Smooth muscle cell (in vitro differentiated cells): ENCODE measurements around the gene KLHL11. TPM values are rescaled to one million over a fixed set of nuclear protein-coding genes. Genes with fewer than 3 reads are reported as not detected.

ENCODE experiments used
- DNase-seq: peaks from one replicate; lab custom pipeline; 2025; ENCODE audit not compliant: unreplicated experiment; lab: John Stamatoyannopoulos, UW
- H2AFZ ChIP-seq: fragments of 200-600 bp; sonication (generic); 2 replicates; pipeline ENCODE4 v1.6.0; 2016; ENCODE audit warnings: antibody characterized with exemption, low read depth, mild to moderate bottlenecking
- H3F3A ChIP-seq: fragments of 200-600 bp; sonication (generic); 2 replicates; pipeline ENCODE4 v1.6.0; 2017; ENCODE audit warnings: antibody characterized with exemption, low read depth
- H3K27ac ChIP-seq: fragments of 200-600 bp; sonication (generic); 2 replicates; pipeline ENCODE4 v1.5.1; 2016; ENCODE audit warnings: low read depth, mild to moderate bottlenecking
- H3K27me3 ChIP-seq: fragments of 200-600 bp; sonication (generic); 2 replicates; pipeline ENCODE4 v1.6.1; 2016; ENCODE audit warnings: low read depth, mild to moderate bottlenecking
- H3K36me3 ChIP-seq: fragments of 200-600 bp; sonication (generic); 2 replicates; pipeline ENCODE4 v1.5.1; 2016; ENCODE audit warnings: low read depth
- H3K4me1 ChIP-seq: fragments of 200-600 bp; sonication (generic); 2 replicates; pipeline ENCODE4 v1.5.1; 2016; ENCODE audit warnings: low read depth
- H3K4me2 ChIP-seq: fragments of 200-600 bp; sonication (generic); 2 replicates; pipeline ENCODE4 v1.6.0; 2016; ENCODE audit warnings: mild to moderate bottlenecking
- H3K4me3 ChIP-seq: fragments of 200-600 bp; sonication (generic); 2 replicates; pipeline ENCODE4 v1.5.1; 2016; ENCODE audit warnings: mild to moderate bottlenecking
- H3K79me2 ChIP-seq: fragments of 200-600 bp; sonication (generic); 2 replicates; pipeline ENCODE4 v1.6.0; 2016; ENCODE audit warnings: low read depth, mild to moderate bottlenecking
- H3K9ac ChIP-seq: fragments of 200-600 bp; sonication (generic); 2 replicates; pipeline ENCODE4 v1.6.0; 2016; ENCODE audit warnings: low read depth
- H3K9me3 ChIP-seq: fragments of 200-600 bp; sonication (generic); replicated peaks from 2 replicates; pipeline ENCODE4 v1.5.1; 2016; ENCODE audit warnings: low read depth
- H4K20me1 ChIP-seq: fragments of 200-600 bp; sonication (generic); 2 replicates; pipeline ENCODE4 v1.6.0; 2016; ENCODE audit warnings: low read depth
- WGBS: methylation state at CpG from one replicate; pipeline ENCODE4 v1.1.7; 2016; ENCODE audit warnings: low lambda C conversion rate; 5-methylcytosine and 5-hydroxymethylcytosine counted together
- polyA plus RNA-seq: library from polyadenylated mRNA; unstranded; fragments of >200 nt; fragmentation: Nextera tagmentation; extraction: Ambion mirVana; gene quantifications from 2 replicates; pipeline ENCODE4 v1.2.1, GENCODE V29; 2016
- total RNA-seq: library from RNA; depleted of rRNA; stranded (reverse); fragments of >200 nt; gene quantifications from 2 replicates; pipeline ENCODE4 v1.2.3, GENCODE V29; 2014
- TF ChIP-seq, protein P1 (sequence below): fragments of 200-600 bp; sonication (generic); IDR thresholded peaks from 2 replicates; pipeline ENCODE4 v1.5.1; 2017; ENCODE audit warnings: borderline replicate concordance, mild to moderate bottlenecking, antibody characterized with exemption; ENCODE audit not compliant: insufficient read depth, poor library complexity, severe bottlenecking

The KLHL11 gene
- total and polyA plus RNA-seq, 2 experiments from 2014 or later: 7.9 to 23.8 TPM

DNA sequence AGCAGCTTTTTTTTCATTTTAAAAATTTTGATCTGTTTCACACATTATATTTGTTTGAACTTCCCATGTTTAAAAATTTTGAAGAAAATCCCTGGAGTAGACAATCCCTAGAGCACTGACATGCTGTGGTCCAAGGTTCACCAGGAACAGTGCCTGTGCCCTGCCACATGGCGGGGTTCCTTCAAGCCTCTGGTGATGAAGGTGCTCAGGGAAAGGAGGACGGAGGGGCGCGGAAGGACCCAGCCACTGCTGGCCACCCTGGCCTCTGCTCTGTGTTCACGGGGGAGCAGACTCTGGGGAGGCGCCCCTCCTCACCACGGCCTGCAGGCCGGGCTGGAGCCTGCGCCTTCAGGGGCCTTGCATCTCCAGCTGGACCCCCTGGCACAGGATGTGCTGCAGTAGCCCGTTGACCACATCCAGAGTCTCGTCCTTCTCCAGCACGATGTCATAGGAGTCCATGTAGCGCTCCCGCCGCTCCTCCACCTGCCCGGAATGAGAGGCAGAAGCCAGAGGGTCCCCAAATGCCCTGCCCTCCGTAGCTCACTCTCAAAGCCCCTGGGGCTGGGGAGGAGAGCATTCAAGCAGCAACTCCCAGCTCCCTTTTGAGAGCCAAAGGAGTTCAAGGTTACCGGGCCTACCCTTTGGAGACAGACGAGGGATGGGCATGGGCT, 39.9 kb downstream of the KLHL11 start:
- no peaks in the 10 kb centered on the region for H3F3A ChIP-seq
- no peak overlapping the region for H2AFZ ChIP-seq
- WGBS: 96% methylated on average over 19 of the region's 19 CpGs
- H3K4me3 ChIP-seq: no peak overlapping the region
- DNase-seq: no peak
- H3K79me2 ChIP-seq: no peaks in the 10 kb centered on the region
- no peaks in the 10 kb centered on the region for H3K4me1 ChIP-seq
- H3K9me3 ChIP-seq: no peaks in the 10 kb centered on the region
- no peak overlapping the region for H3K9ac ChIP-seq
- H3K4me2 ChIP-seq: no peak overlapping the region
- peaks cover 35% of the 10 kb centered on the region for H4K20me1 ChIP-seq
- H3K27ac ChIP-seq: no peak overlapping the region
- H3K27me3 ChIP-seq: no peaks in the 10 kb centered on the region
- H3K36me3 ChIP-seq: no peaks in the 10 kb centered on the region
- TF ChIP-seq, protein P1, sequence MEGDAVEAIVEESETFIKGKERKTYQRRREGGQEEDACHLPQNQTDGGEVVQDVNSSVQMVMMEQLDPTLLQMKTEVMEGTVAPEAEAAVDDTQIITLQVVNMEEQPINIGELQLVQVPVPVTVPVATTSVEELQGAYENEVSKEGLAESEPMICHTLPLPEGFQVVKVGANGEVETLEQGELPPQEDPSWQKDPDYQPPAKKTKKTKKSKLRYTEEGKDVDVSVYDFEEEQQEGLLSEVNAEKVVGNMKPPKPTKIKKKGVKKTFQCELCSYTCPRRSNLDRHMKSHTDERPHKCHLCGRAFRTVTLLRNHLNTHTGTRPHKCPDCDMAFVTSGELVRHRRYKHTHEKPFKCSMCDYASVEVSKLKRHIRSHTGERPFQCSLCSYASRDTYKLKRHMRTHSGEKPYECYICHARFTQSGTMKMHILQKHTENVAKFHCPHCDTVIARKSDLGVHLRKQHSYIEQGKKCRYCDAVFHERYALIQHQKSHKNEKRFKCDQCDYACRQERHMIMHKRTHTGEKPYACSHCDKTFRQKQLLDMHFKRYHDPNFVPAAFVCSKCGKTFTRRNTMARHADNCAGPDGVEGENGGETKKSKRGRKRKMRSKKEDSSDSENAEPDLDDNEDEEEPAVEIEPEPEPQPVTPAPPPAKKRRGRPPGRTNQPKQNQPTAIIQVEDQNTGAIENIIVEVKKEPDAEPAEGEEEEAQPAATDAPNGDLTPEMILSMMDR: no peak

- Histone ChIP-seq H2AFZ (no peak overlapping the region), H3K27me3 (no peaks in the 10 kb centered on the region), H3K36me3 (no peaks in the 10 kb centered on the region), H3K4me3 (no peak overlapping the region), H3K9ac (no peak overlapping the region), H3K27ac (no peak overlapping the region), H3K4me2 (no peak overlapping the region), H3K79me2 (no peaks in the 10 kb centered on the region), H4K20me1 (peaks cover 48% of the 10 kb centered on the region), H3K9me3 (no peaks in the 10 kb centered on the region), H3F3A (peaks cover 6% of the 10 kb centered on the region), H3K4me1 (no peaks in the 10 kb centered on the region)
- no peak for DNase-seq
- TF ChIP-seq, protein P1: no peak
- 54% methylated on average over 7 of the region's 7 CpGs for WGBS
Observed at GRCh38 chr17:41824086-41824485, 41.1 kb downstream of the KLHL11 start.

DNA sequence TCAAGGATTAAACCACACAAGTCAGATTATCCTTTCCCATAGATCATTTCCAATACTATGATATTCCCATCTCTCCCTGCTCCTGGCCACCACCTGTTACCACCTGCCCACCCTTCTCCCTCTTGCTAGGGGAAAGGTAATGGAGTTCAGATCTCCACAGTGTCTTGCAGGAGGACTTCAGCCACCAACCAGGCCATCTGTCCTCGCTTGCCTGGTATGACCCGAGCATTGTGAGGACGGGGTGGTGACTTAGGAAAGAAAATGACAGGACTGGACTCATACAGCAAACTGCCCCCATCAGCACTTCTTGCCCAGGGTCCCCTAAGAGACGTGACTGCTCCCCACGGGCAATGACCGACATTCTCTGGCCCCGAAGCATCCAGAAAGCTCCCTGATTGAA, 41.6 kb downstream of the KLHL11 start:
- Histone ChIP-seq H3K79me2 (no peaks in the 10 kb centered on the region), H2AFZ (no peak overlapping the region), H3K4me3 (no peak overlapping the region), H3K4me2 (no peak overlapping the region), H3K9me3 (no peaks in the 10 kb centered on the region), H4K20me1 (peaks cover 53% of the 10 kb centered on the region), H3K27ac (no peak overlapping the region), H3K4me1 (no peaks in the 10 kb centered on the region), H3F3A (peaks cover 6% of the 10 kb centered on the region), H3K27me3 (no peaks in the 10 kb centered on the region), H3K36me3 (no peaks in the 10 kb centered on the region), H3K9ac (no peak overlapping the region)
- no peak for DNase-seq
- TF ChIP-seq, protein P1: no peak
- WGBS: 93% methylated on average over 7 of the region's 7 CpGs

- Histone ChIP-seq H3K27me3 (no peaks in the 10 kb centered on the region), H3K27ac (no peak overlapping the region), H3K36me3 (no peaks in the 10 kb centered on the region), H4K20me1 (peaks cover 57% of the 10 kb centered on the region), H3K4me3 (no peak overlapping the region), H3K4me1 (no peaks in the 10 kb centered on the region), H3K9ac (no peak overlapping the region), H3K9me3 (no peaks in the 10 kb centered on the region), H3K4me2 (no peak overlapping the region), H3K79me2 (no peaks in the 10 kb centered on the region), H2AFZ (no peak overlapping the region), H3F3A (peaks cover 6% of the 10 kb centered on the region)
- TF ChIP-seq, protein P1: no peak
- 94% methylated on average over 1 of the region's 1 CpG for WGBS
- DNase-seq: no peak
Observed at GRCh38 chr17:41823141-41823524, 42.1 kb downstream of the KLHL11 start.
